Hindlimb muscle (tissue), 1 donor: ENCODE measurements around the gene MTG1. TPM values are rescaled to one million over a fixed set of nuclear protein-coding genes. Genes with fewer than 3 reads are reported as not detected.
A peak's percentile ranks its signal among the peaks of the same experiment; 100 is the strongest.
"Not testable (repeated sequence)": the region's sequence is repeated elsewhere in the genome, so short reads cannot be mapped to it uniquely, and the experiment has no call there.

Experiments used
- DNase-seq: peaks from one replicate; pipeline ENCODE4 v3.0.0-alpha.2; 2013
- polyA plus RNA-seq: library from polyadenylated mRNA; unstranded; fragments of 120-200 nt; gene quantifications from one replicate; pipeline ENCODE4 v1.2.1, GENCODE V29; 2013; ENCODE audit not compliant: insufficient read length

The MTG1 gene
- polyA plus RNA-seq, 1 donor = 47.4 TPM

DNA sequence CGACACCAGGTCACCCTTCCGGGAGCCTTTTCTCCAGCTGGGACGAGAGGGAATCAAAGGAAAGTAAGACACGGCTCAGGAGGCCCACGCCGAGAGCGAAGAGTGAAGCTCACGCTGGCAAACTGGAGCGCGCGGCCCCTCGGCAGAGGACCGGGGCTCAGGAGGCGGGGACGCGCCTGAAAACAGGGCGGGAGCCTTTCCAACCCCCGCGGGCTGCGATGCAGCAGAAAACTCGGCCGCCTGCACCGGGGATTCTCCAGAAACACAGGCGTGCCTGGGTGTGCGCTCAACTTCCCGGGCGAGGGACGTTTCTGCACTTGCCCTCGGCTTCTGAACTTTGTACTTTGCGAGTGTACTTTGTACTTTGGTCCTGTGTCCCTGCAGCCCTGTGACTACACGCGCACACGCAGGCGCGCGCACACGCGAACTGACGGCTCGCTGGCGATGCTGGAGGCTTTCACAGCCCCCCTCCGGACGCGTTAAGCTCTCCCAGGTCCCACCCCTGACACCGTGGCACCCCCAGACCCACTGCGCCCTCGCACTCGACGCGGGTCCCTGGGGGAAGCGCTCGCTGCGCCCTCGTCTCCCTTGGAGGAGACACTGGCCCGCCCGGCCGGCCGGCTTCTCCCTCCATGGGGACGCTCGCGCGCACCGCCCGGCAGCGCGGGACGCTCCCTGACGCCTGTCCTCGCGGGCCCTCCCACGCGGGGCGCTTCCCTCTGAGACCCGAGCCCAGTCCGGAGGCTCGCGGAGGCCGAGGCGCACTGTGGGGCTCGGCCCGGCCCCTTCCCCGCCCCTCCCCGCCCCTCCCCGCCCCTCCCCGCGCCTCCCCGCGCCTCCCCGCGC lies 15.5 kb upstream of the MTG1 start:
- peak; percentile 68 for DNase-seq

- DNase-seq = peak; percentile 60
These were observed 14.7 kb upstream of the MTG1 start, which contains the start of gene PAOX for GRCh38 chr10:133379152-133379800. Gene PAOX, plus strand, starts transcription at chr10:133379262. Its CDS starts 55 bp downstream, at chr10:133379317.

DNA sequence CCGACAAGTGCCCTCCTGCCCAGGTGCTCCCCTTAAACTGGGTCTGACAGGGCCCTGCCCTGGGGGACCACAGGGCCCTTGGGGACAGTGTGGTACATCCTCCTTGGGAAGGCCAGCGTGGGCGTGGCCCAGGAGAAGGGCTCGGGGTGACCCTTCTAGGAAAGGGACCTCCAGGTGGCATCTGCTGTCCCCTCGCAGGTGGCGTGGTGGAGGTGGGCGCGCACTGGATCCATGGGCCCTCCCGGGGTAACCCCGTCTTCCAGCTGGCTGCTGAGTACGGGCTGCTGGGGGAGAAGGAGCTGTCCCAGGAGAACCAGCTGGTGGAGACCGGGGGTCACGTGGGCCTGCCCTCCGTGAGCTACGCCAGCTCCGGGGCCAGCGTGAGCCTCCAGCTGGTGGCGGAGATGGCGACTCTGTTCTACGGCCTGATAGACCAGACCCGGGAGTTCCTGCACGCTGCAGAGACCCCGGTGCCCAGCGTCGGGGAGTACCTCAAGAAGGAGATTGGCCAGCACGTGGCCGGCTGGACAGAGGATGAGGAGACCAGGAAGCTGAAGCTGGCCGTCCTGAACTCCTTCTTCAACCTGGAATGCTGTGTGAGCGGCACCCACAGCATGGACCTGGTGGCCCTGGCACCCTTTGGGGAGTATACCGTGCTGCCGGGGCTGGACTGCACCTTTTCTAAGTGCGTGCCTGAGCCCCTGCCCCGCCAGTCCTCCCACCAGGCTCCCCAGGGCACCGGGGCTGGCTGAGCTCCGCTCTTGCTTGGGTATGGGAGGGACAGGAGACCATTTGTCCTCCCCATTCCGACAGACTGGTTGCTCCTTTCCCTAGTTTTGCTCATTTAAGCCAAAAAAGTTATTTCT lies 13.9 kb upstream of the MTG1 start:
- DNase-seq = no peak

DNA sequence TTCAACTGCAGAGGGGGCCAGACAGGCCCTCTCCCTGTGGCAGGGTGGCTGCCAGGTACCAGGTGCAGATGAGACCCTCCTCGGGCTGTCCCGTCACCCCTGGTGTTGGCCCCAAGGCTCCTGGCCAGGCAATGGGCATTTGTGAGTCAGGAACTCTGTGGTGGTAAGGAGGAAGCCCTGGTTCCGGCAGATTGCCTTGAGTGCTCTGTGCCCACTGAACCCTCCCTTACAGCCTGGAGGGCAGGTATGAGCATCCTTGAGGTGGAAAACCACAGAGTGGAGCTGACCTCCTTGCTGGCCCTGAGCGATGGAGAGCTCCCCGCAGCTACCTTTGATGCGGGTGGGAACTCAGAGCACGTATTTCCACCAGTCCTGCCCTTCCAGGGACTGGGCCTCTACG lies 12.9 kb upstream of the MTG1 start:
- no peak for DNase-seq

DNA sequence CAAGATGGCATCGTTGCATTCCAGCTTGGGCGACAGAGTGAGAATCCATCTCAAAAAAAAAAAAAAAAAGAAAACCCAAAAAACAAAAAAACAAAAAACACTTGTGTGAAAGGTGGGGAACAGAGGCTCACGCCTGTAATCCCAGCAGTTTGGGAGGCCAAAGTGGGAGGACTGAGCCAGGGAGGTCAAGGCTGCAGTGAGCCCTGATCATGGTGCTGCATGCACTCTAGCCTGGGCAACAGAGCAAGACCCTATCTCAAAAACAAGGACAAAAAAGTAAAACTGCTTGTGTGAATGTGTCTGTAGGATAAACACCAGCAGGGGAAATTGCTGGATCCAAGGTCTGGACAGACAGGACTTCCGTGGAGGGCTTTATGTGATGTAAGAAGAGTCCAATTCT lies 10.4 kb upstream of the MTG1 start:
- no peak for DNase-seq

- DNase-seq = no peak
These were observed 9.9 kb upstream of the MTG1 start for GRCh38 chr10:133384071-133384470.

GRCh38 chr10:133385214-133385613 lies 8.7 kb upstream of the MTG1 start:
- no peak for DNase-seq

DNA sequence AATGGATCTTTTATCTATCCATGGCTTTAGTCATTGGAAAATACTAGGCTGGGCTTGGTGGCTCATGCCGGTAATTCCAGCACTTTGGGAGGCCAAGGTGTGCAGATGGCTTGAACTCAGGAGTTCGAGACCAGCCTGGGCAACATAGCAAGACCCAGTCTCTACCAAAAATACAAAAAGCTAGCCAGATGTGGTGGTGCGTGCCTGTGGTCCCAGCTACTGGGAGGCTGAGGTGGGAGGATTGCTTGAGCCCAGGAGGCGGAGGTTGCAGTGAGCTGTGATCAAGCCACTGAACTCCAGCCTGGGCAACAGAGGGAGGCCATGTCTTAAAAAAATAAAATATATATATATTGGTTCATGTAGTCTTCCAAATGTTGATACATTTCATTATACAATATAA lies 7.0 kb upstream of the MTG1 start:
- not testable (repeated sequence) for DNase-seq

- no peak for DNase-seq
These were observed 5.6 kb upstream of the MTG1 start for GRCh38 chr10:133388236-133388972.

DNA sequence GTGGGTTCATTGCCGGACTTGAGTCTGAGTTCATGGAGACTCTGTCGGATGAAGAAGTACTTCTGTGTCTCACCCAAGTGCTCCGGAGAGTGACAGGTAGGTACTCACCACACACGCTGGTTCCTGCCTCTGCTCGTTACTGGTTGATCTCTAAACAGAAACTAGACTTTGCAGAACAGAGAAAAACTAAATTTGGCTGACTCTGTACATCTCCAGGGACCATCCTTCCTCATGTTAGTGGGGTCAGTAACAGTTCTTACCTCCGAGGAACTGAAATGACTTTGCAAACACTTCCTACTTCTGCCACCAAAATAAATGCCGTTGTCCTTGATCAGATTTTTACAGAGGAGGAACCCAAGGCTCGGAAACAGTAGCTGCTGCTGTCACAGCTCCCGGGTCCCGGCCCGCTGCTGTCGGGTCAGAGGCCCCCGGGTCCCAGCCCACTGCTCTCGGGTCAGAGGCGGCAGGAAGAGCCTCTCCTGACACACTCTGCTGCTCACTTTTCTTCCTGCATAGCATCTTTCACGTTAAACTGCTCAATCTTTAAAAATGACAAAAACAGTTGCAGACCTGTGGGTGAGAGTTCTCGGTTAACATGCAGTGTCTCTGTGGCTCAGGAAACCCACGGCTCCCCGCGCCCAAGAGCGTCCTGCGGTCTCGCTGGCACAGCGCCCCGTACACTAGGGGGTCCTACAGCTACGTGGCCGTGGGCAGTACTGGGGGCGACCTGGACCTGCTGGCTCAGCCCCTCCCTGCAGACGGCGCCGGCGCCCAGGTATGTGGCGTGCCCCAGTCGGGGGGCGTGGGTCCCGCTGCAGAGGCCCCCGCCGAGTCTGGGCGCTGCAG lies 4.8 kb upstream of the MTG1 start:
- no peak for DNase-seq

DNA sequence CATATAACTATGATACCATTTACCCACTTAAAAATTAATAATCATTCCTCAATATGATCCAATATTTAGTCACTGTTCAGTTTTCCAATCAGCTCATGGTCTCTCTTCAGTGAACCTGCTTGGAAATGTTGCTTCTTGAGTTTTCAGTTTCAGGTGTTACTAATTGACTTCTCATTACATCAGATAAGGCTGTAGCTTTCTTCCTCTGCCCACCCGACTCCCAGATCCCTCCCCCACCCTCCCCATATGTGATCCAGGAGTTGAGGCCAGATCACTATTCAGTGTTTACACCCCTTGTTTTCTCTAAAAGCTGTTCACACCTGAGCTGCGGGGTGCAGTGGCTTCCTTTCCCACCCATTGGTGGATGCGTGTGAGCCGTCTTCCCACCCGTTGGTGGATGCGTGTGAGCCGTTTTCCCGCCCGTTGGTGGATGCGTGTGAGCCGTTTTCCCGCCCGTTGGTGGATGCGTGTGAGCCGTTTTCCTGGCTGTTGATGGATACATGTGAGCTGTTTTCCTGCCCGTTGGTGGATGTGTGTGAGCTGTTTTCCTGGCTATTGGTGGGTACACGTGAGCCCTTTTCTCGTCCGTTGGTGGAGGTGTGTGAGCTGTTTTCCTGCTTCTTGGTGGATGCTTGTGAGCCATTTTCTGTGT lies 3.2 kb upstream of the MTG1 start:
- no peak for DNase-seq

GRCh38 chr10:133391249-133391635 lies 2.7 kb upstream of the MTG1 start:
- no peak for DNase-seq

GRCh38 chr10:133391761-133392518 lies 2.0 kb upstream of the MTG1 start:
- no peak for DNase-seq

- no peak for DNase-seq
These were observed 425 bp upstream of the MTG1 start for GRCh38 chr10:133393401-133394063.

DNA sequence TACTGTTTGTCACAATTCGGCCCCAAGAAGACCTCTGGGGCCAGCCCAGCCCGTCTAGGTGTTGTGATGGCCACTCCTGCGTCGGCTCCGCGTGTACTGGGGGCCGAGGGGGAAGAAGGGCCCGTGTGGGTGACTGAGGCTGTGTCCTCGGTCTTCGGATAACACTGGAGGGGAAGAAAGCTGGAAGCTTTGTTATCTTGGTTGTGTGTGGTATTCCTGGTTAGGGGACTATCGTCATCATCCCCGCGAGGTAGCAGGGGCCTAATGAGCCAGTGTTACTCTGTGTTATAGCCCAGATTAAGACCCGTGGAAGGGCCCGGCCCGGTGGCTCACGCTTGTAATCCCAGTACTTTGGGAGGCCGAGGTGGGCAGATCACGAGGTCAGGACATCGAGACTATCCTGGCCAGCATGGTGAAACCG lies 854 bp downstream of the MTG1 start:
- DNase-seq = no peak

DNA sequence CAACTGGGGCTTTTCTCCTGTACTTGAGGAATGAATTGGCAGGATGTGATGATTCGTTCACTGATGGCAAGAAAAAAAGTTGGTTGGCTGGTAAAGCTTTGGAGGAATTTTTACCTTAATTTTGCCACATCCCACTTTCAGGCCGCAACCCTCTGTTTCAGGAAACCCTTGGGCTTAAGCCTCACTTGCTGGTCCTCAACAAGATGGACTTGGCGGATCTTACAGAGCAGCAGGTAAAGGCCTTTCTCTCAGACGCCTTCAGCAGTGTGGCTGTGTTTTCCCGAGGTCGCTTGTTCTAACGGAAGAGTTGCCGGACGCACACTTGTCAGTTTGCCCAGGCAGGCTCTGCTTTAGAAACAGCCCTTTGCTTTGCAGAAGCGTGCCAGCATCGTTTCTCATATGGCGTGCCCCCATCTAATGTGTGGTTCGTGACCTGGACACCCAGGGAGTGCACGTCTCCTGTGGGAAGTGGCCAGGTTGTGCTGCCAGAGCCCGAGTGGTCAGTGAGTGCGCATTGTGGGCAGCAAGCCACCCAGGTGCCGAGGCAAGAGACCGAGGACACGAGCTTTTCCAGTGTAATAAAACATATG lies 2.2 kb downstream of the MTG1 start:
- DNase-seq = no peak

- no peak for DNase-seq
These were observed 4.0 kb downstream of the MTG1 start for GRCh38 chr10:133397938-133398337.

- no peak for DNase-seq
These were observed 5.2 kb downstream of the MTG1 start for GRCh38 chr10:133399123-133399601.
